Body of pancreas (tissue), 4 donors: ENCODE measurements around the gene GNGT2. TPM values are rescaled to one million over a fixed set of nuclear protein-coding genes. Genes with fewer than 3 reads are reported as not detected.
A peak's percentile ranks its signal among the peaks of the same experiment; 100 is the strongest.
"Not testable (repeated sequence)": the region's sequence is repeated elsewhere in the genome, so short reads cannot be mapped to it uniquely, and the experiment has no call there.

ENCODE experiments used
- ATAC-seq: fragments of 150-250 bp; one replicate; pipeline ENCODE4 v1.9.1; 2016
- DNase-seq, 4 donors: peaks; one replicate each; pipeline ENCODE4 v3.0.0-alpha.2; 2019
- H3K27ac ChIP-seq, 4 donors: fragments of 200-600 bp; sonication (generic); 1 replicate in 3 of 4; 2 replicates in 1 of 4; pipeline versions ENCODE4 v1.5.1 to v1.6.1; 2016 to 2019; ENCODE audit warnings: mild to moderate bottlenecking in 1 of 4, mixed read lengths in 1 of 4, moderate library complexity in 1 of 4
- H3K27me3 ChIP-seq, 2 donors: fragments of 200-600 bp; sonication (generic); one replicate each; pipeline ENCODE4 v1.6.0; 2016; ENCODE audit warnings: mild to moderate bottlenecking in 1 of 2
- H3K36me3 ChIP-seq, 2 donors: fragments of 200-600 bp; sonication (generic); replicated peaks in 1 of 2; 2 replicates each; pipeline ENCODE4 v1.5.1; 2016; ENCODE audit warnings: low read depth in 2 of 2; ENCODE audit not compliant: insufficient read depth in 1 of 2
- H3K4me1 ChIP-seq: fragments of 200-600 bp; sonication (generic); one replicate; pipeline ENCODE4 v1.6.0; 2016
- H3K4me3 ChIP-seq, 2 donors: fragments of 200-600 bp; sonication (generic); 1 replicate in 1 of 2; 2 replicates in 1 of 2; pipeline ENCODE4 v1.5.1; 2016 to 2019
- H3K9me3 ChIP-seq, 3 donors: fragments of 200-600 bp; sonication (generic); 1 replicate in 2 of 3; 2 replicates in 1 of 3; pipeline ENCODE4 v1.5.1; 2016
- CTCF ChIP-seq, 7 experiments: fragments of 450-650 bp in 4 of 7; fragments of 200-600 bp in 3 of 7; sonication (generic) in 3 of 7; IDR thresholded peaks; one replicate each; pipeline ENCODE4 v1.5.1; 2016 to 2019; ENCODE audit warnings: antibody characterized with exemption in 7 of 7
- POLR2A ChIP-seq, 3 donors: fragments of 450-650 bp; IDR thresholded peaks; one replicate each; pipeline ENCODE4 v1.6.1; 2016; ENCODE audit warnings: antibody characterized with exemption in 3 of 3, mild to moderate bottlenecking in 2 of 3
- WGBS, 2 donors: methylation state at CpG; one replicate each; pipeline ENCODE4 v1.1.5; 2017; 5-methylcytosine and 5-hydroxymethylcytosine counted together
- intact Hi-C: fragments of 100-400 bp; cut with DNase I; formaldehyde crosslinking; loops from one replicate; pipeline ENCODE4 v1.15.1; 2023
- total RNA-seq, 2 donors: library from RNA; depleted of rRNA; stranded (reverse); fragments of >200 nt; gene quantifications; one replicate each; pipeline ENCODE4 v1.1.0, GENCODE V29; 2016

Gene GNGT2
- total RNA-seq, 2 donors from 2014 or later = 16.8 TPM; not detected in 1

GRCh38 chr17:49191917-49192741 is 18.2 kb downstream of the GNGT2 start:
- intact Hi-C loops = no loop called here
- peak; percentile 83 for ATAC-seq

GRCh38 chr17:49191409-49191916 is 18.9 kb downstream of the GNGT2 start:
- peak overlapping the region; percentile 86 to 95 (median 92) for H3K27ac ChIP-seq
- no peak for ATAC-seq

More at GRCh38 chr17:49191917-49192741, 18.2 kb downstream of the GNGT2 start:
- peak overlapping the region; percentile 86 to 95 (median 92) for H3K27ac ChIP-seq
- no peaks in the 10 kb centered on the region for H3K9me3 ChIP-seq
- H3K4me3 ChIP-seq = peak overlapping the region; percentile 40 to 42
- peaks cover 10% of the 10 kb centered on the region for H3K4me1 ChIP-seq
- WGBS, 2 donors = 0% methylated on average over 19 to 53 of the region's 53 CpGs
- DNase-seq = peak; percentile 94 to 95 (median 94)
- H3K36me3 ChIP-seq = no peaks in the 10 kb centered on the region
- TF ChIP-seq CTCF (IDR thresholded peaks at IDR 0.05) (peak in 4 of 7 experiments; percentile 13 to 34 (median 30)), POLR2A (IDR thresholded peaks at IDR 0.05) (peak in 2 of 3 donors; percentile 39 to 51)
- no peaks in the 10 kb centered on the region for H3K27me3 ChIP-seq

GRCh38 chr17:49190932-49191331 is 19.4 kb downstream of the GNGT2 start:
- H3K27ac ChIP-seq = no peak overlapping the region
- DNase-seq = no peak
- intact Hi-C loops = no loop called here

More at GRCh38 chr17:49191409-49191916, 18.9 kb downstream of the GNGT2 start:
- Histone ChIP-seq H3K36me3 (no peaks in the 10 kb centered on the region), H3K4me3 (peak overlapping the region; percentile 40 to 42), H3K27me3 (no peaks in the 10 kb centered on the region), H3K4me1 (peaks cover 10% of the 10 kb centered on the region), H3K9me3 (no peaks in the 10 kb centered on the region)
- intact Hi-C loops = no loop called here
- 5% methylated on average over 8 of the region's 8 CpGs for WGBS, 2 donors
- no peak for TF ChIP-seq CTCF (IDR thresholded peaks at IDR 0.05)
- DNase-seq = no peak

GRCh38 chr17:49187301-49187700 is 23.1 kb downstream of the GNGT2 start:
- H3K36me3 ChIP-seq = no peaks in the 10 kb centered on the region
- intact Hi-C loops = no loop called here
- 90 to 98% methylated on average over 3 of the region's 3 CpGs for WGBS, 2 donors
- H3K9me3 ChIP-seq = peaks cover 0 to 13% (median 0%) of the 10 kb centered on the region in 3 donors
- no peaks in the 10 kb centered on the region for H3K27me3 ChIP-seq
- no peak for ATAC-seq
- TF ChIP-seq CTCF (IDR thresholded peaks at IDR 0.05) = no peak
- TF ChIP-seq POLR2A (IDR thresholded peaks at IDR 0.05) = no peak
- DNase-seq = no peak
- no peak overlapping the region for H3K4me3 ChIP-seq
- no peaks in the 10 kb centered on the region for H3K4me1 ChIP-seq
- no peak overlapping the region for H3K27ac ChIP-seq

More at GRCh38 chr17:49190932-49191331, 19.4 kb downstream of the GNGT2 start:
- TF ChIP-seq POLR2A (IDR thresholded peaks at IDR 0.05) (no peak), CTCF (IDR thresholded peaks at IDR 0.05) (no peak)
- ATAC-seq = no peak
- H3K9me3 ChIP-seq = peaks cover 0 to under 1% (median 0%) of the 10 kb centered on the region in 3 donors
- H3K27me3 ChIP-seq = no peaks in the 10 kb centered on the region
- H3K4me3 ChIP-seq = no peak overlapping the region
- WGBS, 2 donors = 39 to 47% methylated on average over 4 of the region's 4 CpGs
- H3K4me1 ChIP-seq = peaks cover 10% of the 10 kb centered on the region
- no peaks in the 10 kb centered on the region for H3K36me3 ChIP-seq

- 75 to 100% methylated on average over 1 of the region's 1 CpG for WGBS, 2 donors
- H3K27me3 ChIP-seq, H3K4me3 ChIP-seq, intact Hi-C loops, DNase-seq, H3K36me3 ChIP-seq, H3K4me1 ChIP-seq, ATAC-seq, H3K27ac ChIP-seq: not testable (repeated sequence)
- H3K9me3 ChIP-seq = peaks cover 0 to 13% (median 0%) of the 10 kb centered on the region in 3 donors
These were observed 25.0 kb downstream of the GNGT2 start for GRCh38 chr17:49185381-49185780.

GRCh38 chr17:49184522-49184921 is 25.9 kb downstream of the GNGT2 start:
- H3K4me1 ChIP-seq, intact Hi-C loops, H3K4me3 ChIP-seq, H3K27ac ChIP-seq, ATAC-seq, H3K27me3 ChIP-seq, H3K36me3 ChIP-seq, DNase-seq: not testable (repeated sequence)
- H3K9me3 ChIP-seq = peaks cover 0 to 13% (median 0%) of the 10 kb centered on the region in 3 donors
